Measurements from ENCODE around the gene DGLUCY.
A peak's percentile ranks its signal among the peaks of the same experiment; 100 is the strongest.
"Not testable (repeated sequence)": the region's sequence is repeated elsewhere in the genome, so short reads cannot be mapped to it uniquely, and the experiment has no call there.

The DGLUCY gene

DNA sequence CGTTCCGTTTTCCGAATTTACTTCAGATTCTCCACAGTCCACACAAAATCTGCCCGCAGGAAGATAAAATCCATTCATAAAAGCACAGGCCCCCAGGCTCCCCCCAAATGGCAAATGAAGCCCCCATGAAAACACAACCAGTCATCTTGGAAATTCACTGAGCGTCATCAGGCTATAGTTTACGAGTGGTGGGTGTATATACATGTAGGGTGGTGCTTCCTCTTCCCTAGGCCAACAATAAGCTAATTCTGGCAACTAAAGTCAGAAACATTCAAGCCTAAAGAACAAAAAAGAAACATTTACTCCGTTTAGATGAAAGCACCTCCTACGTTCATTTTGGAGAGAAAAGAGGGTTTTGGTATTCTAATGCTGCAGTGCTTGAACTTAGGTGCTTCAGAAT is 124.8 kb downstream of the DGLUCY start:
- in situ Hi-C loops (cut with HindIII; ENCODE audit: low pct_ligation_motif_present, low pct_unique_long_range_greater_than_20kb, low sequenced_read_pairs), result no loop called here
- DNase-seq, result no peak

GRCh38 chr14:91241863-91242262 is 128.0 kb downstream of the DGLUCY start:
- in situ Hi-C loops (cut with HindIII; ENCODE audit: low pct_ligation_motif_present, low pct_unique_long_range_greater_than_20kb, low sequenced_read_pairs), result no loop called here
- no peak for DNase-seq

DNA sequence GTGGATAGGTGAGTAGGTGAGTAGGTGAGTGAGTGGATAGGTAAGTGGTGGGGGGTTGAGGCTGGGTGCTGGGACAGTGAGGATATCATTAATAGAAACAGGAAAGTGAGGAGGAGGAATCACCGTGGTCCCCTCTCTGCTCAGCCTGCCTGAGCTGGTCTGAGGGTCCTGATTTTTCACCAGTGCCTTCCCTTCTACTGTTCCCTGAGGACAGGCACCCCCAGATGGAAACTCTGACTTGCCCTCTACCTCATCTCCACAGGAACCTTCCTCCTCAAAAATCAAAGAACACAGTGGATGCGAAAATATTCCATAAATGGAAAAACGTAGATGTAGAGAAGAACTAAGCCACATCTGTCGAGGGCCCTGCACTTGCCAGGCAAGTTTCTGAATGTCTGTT is 128.8 kb downstream of the DGLUCY start:
- DNase-seq, result no peak
- in situ Hi-C loops (cut with HindIII; ENCODE audit: low pct_ligation_motif_present, low pct_unique_long_range_greater_than_20kb, low sequenced_read_pairs), result no loop called here

GRCh38 chr14:91243074-91243471 is 129.2 kb downstream of the DGLUCY start:
- in situ Hi-C loops (cut with HindIII; ENCODE audit: low pct_ligation_motif_present, low pct_unique_long_range_greater_than_20kb, low sequenced_read_pairs), result no loop called here

DNA sequence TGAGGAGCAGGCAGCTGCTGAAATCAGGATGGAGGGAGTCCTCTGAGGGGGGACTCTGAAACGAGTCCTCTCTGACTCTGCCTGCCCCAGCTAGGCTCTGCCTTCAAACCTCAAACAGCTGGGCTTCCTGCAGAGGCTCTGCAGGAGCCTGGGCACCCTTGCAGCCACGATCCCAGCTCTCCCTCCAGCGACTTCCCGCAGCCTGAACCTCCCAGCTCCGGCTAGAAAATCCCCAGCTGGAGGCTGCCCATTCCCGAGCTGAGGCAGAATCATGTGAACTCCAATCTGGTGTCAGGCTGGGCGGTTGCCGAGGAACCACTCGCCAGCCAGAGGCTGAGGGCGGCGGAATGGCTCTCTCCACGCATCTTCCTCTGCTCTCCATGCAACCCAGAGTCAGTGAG is 130.6 kb downstream of the DGLUCY start, which contains the start of gene GPR68:
Gene GPR68 (minus strand): TSS at position 204 of the 401 bp plus-strand sequence. CDS start 9,654 bp downstream, outside the sequence.
- in situ Hi-C loops (cut with HindIII; ENCODE audit: low pct_ligation_motif_present, low pct_unique_long_range_greater_than_20kb, low sequenced_read_pairs), result no loop called here
- peak; percentile 41 for DNase-seq

More at GRCh38 chr14:91243074-91243471, 129.2 kb downstream of the DGLUCY start:
- DNase-seq, result no peak

GRCh38 chr14:91245029-91245428 is 131.2 kb downstream of the DGLUCY start:
- DNase-seq, result no peak

DNA sequence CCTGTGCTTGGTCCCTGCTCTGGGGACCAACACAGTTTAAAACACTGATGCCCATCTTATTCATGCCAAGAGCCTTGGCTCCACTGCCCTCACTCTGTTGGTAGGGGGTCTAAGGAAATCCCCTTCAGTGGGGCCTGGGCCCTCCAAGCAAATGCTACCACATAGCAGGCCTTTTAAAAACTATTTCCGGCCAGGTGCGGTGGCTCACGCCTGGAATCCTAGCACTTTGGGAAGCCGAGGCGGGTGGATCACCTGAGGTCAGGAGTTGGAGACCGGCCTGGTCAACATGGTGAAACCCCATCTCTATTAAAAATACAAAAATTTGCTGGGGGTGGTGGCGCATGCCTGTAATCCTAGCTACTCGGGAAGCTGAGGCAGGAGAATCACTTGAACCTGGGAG is 131.7 kb downstream of the DGLUCY start:
- DNase-seq; in situ Hi-C loops (cut with HindIII; ENCODE audit: low pct_ligation_motif_present, low pct_unique_long_range_greater_than_20kb, low sequenced_read_pairs): not testable (repeated sequence)

More at GRCh38 chr14:91245029-91245428, 131.2 kb downstream of the DGLUCY start:
- in situ Hi-C loops (cut with HindIII; ENCODE audit: low pct_ligation_motif_present, low pct_unique_long_range_greater_than_20kb, low sequenced_read_pairs), result no loop called here

- in situ Hi-C loops (cut with HindIII; ENCODE audit: low pct_ligation_motif_present, low pct_unique_long_range_greater_than_20kb, low sequenced_read_pairs), result no loop called here
- no peak for DNase-seq
These were observed 132.4 kb downstream of the DGLUCY start for GRCh38 chr14:91246051-91246852.

GRCh38 chr14:91249841-91250616 is 136.2 kb downstream of the DGLUCY start:
- DNase-seq, result no peak
- in situ Hi-C loops (cut with HindIII; ENCODE audit: low pct_ligation_motif_present, low pct_unique_long_range_greater_than_20kb, low sequenced_read_pairs), result no loop called here

GRCh38 chr14:91250912-91251311 is 137.0 kb downstream of the DGLUCY start:
- in situ Hi-C loops (cut with HindIII; ENCODE audit: low pct_ligation_motif_present, low pct_unique_long_range_greater_than_20kb, low sequenced_read_pairs), result no loop called here
- no peak for DNase-seq

GRCh38 chr14:91252871-91253794 is 139.3 kb downstream of the DGLUCY start:
- in situ Hi-C loops (cut with HindIII; ENCODE audit: low pct_ligation_motif_present, low pct_unique_long_range_greater_than_20kb, low sequenced_read_pairs), result no loop called here
- DNase-seq, result no peak

DNA sequence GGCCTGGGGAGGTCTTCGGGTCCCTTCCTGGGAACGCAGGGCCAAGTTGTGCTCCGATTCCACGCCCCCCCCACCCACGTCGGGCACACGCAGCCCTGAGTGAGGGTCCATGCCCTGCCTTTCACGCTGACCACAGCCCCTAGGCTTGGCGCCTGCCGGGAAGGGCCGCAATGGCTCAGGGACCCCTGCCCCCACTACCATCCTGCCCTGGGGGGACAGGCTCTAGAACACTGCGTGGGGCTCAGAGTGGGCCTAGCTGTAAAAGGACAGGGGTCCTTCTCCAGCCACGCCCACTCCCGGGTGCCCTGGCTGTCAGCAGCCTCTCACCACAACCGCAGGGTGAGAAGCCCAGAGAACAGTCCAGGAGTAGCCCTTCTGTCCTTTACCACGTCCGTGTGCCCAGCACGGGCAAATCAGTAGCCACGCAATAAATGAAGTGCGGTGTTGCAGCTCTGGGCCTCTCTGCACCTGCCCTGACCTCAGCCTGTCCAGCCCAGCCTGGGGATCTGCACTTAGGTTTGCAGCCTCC is 140.0 kb downstream of the DGLUCY start:
- DNase-seq, result no peak
- in situ Hi-C loops (cut with HindIII; ENCODE audit: low pct_ligation_motif_present, low pct_unique_long_range_greater_than_20kb, low sequenced_read_pairs), result no loop called here

- no peak for DNase-seq
These were observed 140.6 kb downstream of the DGLUCY start for GRCh38 chr14:91254461-91254860.

GRCh38 chr14:91255026-91255695 is 141.3 kb downstream of the DGLUCY start:
- in situ Hi-C loops (cut with HindIII; ENCODE audit: low pct_ligation_motif_present, low pct_unique_long_range_greater_than_20kb, low sequenced_read_pairs), result no loop called here
- DNase-seq, result no peak

More at GRCh38 chr14:91254461-91254860, 140.6 kb downstream of the DGLUCY start:
- in situ Hi-C loops (cut with HindIII; ENCODE audit: low pct_ligation_motif_present, low pct_unique_long_range_greater_than_20kb, low sequenced_read_pairs), result no loop called here

GRCh38 chr14:91256661-91257060 is 142.8 kb downstream of the DGLUCY start:
- in situ Hi-C loops (cut with HindIII; ENCODE audit: low pct_ligation_motif_present, low pct_unique_long_range_greater_than_20kb, low sequenced_read_pairs), result no loop called here
- DNase-seq, result no peak

DNA sequence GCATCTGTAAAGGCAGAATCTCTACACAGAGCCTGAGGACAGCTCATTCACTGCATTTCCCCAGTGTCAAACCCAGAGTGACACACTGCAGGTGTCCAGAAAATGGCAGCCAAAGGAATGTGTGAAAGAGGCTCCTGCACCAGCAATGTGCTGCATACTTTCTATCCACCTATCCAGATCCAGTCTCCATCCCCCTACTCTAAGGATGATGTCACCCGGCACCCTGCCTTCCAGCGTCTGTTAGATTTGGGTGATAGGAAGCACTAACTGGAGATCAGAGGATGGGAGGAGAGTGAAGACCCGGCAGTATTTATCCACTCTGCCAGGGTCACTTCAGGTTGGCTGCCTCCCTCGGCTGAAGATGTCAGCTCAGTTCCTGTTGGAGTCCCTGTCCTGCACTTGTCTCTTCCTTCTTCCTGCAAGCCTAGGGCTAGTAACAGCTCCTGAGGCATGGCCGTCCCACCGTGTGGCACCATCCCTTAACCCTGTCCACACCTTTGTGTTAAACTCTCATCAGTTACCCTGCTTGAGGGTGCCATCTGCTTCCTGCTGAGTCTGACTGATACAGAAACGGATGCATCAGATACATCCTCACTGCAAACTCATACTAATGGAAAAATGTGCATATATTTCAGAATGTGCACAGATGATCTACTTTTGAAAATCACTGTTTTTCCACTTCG is 143.6 kb downstream of the DGLUCY start:
- DNase-seq, result no peak
- in situ Hi-C loops (cut with HindIII; ENCODE audit: low pct_ligation_motif_present, low pct_unique_long_range_greater_than_20kb, low sequenced_read_pairs), result no loop called here

DNA sequence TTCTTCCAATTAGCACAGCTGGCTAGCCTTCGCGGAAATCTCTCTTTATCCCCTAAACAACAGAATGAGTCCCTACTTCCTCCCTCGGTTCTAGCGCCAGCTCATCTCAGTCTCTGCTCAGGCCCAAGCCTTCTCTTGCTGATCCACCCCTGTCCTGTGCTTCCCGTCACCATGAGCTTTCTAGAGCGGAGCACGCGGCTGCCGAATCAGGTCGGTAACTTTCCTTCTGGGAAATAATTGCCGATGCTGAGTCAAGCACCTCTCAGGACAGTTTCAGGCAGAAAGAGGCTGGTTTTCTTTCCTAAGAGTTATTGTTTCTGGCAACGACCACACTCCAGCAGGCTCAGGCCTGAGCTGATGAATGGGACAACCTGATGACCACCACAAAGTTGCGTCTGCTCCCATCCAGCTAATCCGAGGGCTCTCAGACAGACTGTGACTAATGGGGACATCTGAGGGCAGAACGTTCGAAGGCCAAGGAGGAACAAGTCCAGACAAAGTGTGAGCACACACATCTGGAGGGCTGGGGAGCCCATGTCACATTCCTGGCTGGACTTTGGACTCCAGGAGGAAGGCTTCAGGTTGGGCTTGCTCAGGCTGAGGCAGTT is 144.2 kb downstream of the DGLUCY start:
- no peak for DNase-seq

More for the DNA sequence above, 144.2 kb downstream of the DGLUCY start:
- in situ Hi-C loops (cut with HindIII; ENCODE audit: low pct_ligation_motif_present, low pct_unique_long_range_greater_than_20kb, low sequenced_read_pairs), result no loop called here
